HepG2 (cell line): ENCODE measurements around the gene RBM5. TPM values are rescaled to one million over a fixed set of nuclear protein-coding genes. Genes with fewer than 3 reads are reported as not detected.
A peak's percentile ranks its signal among the peaks of the same experiment; 100 is the strongest.

Source experiments
- ATAC-seq: fragments of 200-7000 bp; cut with Tn5 transposase; 3 replicates; pipeline ENCODE4 v1.9.1; 2020; ENCODE audit warnings: mild to moderate bottlenecking, moderate library complexity
- BruUV-seq: library from RNA; stranded (reverse); fragments of 400-500 nt; replicated peaks from 2 replicates; lab custom pipeline; 2021; lab: Mats Ljungman, UMichigan
- CTCF ChIA-PET: fragments of 300-600 bp; formaldehyde crosslinking; extraction: SDS; loops from one replicate; lab custom pipeline; 2021; ENCODE audit warnings: low total read pairs, inconsistent platforms, low intra/inter-chr PET ratio; lab: Yijun Ruan, JAX
- POLR2A ChIA-PET: fragments of 350-600 bp; sonication (Branson Sonifier 250); formaldehyde crosslinking; loops from one replicate; lab custom pipeline; 2020; ENCODE audit warnings: antibody characterized with exemption, inconsistent platforms; lab: Yijun Ruan, JAX
- DNase-seq: peaks from one replicate; pipeline ENCODE4 v3.0.0-alpha.2; 2015; ENCODE audit warnings: low spot score
- FAIRE-seq: peaks from 3 replicates; lab custom pipeline; 2011; peaks lifted over from hg19 to GRCh38; lab: Jason Lieb, UNC
- H2AFZ ChIP-seq: one replicate; pipeline ENCODE4 v1.6.1; 2011; ENCODE audit warnings: low read length, inconsistent platforms
- H3K27ac ChIP-seq: fragments of 300-600 bp; 3 replicates; pipeline ENCODE4 v1.8.0; 2011; ENCODE audit warnings: mixed run types, mild to moderate bottlenecking, mixed read lengths, low read length, inconsistent platforms; ENCODE audit not compliant: insufficient read depth; ENCODE audit errors: extremely low read length
- H3K27me3 ChIP-seq, 2 experiments: fragments of 200-600 bp in 1 of 2; 2 replicates in 1 of 2; 3 replicates in 1 of 2; pipeline versions ENCODE4 v1.6.0 to v1.8.0; 2011; ENCODE audit warnings: low read length in 2 of 2, mild to moderate bottlenecking in 2 of 2, moderate library complexity in 2 of 2, inconsistent platforms in 1 of 2; ENCODE audit not compliant: insufficient read depth in 2 of 2, control insufficient read depth in 1 of 2
- H3K36me3 ChIP-seq, 2 experiments: fragments of 200-600 bp in 1 of 2; replicated peaks in 1 of 2; 2 replicates in 1 of 2; 3 replicates in 1 of 2; pipeline versions ENCODE4 v1.5.1 to v1.8.0; 2011; ENCODE audit warnings: low read length in 2 of 2, inconsistent platforms in 1 of 2; ENCODE audit not compliant: insufficient read depth in 2 of 2, control insufficient read depth in 1 of 2
- H3K4me1 ChIP-seq: 2 replicates; pipeline ENCODE4 v1.5.1; 2012; ENCODE audit warnings: low read length, inconsistent platforms; ENCODE audit not compliant: insufficient read depth
- H3K4me2 ChIP-seq: 2 replicates; pipeline ENCODE4 v1.6.0; 2011; ENCODE audit warnings: low read depth, low read length, inconsistent platforms
- H3K4me3 ChIP-seq, 3 experiments: fragments of 200-600 bp in 1 of 3; sonication (generic), shearing (Covaris generic) in 1 of 3; replicated peaks in 1 of 3; 2 replicates each; pipeline ENCODE4 v1.5.1; 2011 to 2016; ENCODE audit warnings: low read length in 3 of 3, inconsistent platforms in 2 of 3, low read depth in 2 of 3, mild to moderate bottlenecking in 2 of 3, control low read depth in 1 of 3, mixed read lengths in 1 of 3; ENCODE audit not compliant: insufficient read depth in 1 of 3
- H3K79me2 ChIP-seq: one replicate; pipeline ENCODE4 v1.6.1; 2011; ENCODE audit warnings: low read length, inconsistent platforms; ENCODE audit not compliant: insufficient read depth
- H3K9ac ChIP-seq: 2 replicates; pipeline ENCODE4 v1.6.0; 2011; ENCODE audit warnings: mild to moderate bottlenecking, low read depth, low read length, inconsistent platforms; ENCODE audit not compliant: insufficient read depth
- H3K9me3 ChIP-seq: 2 replicates; pipeline ENCODE4 v1.5.1; 2012; ENCODE audit warnings: mild to moderate bottlenecking, low read length
- H4K20me1 ChIP-seq: 2 replicates; pipeline ENCODE4 v1.6.0; 2011; ENCODE audit warnings: inconsistent platforms, mild to moderate bottlenecking, low read length, moderate library complexity; ENCODE audit not compliant: insufficient read depth
- DR1 ChIP-seq: sonication (generic); formaldehyde crosslinking; IDR thresholded peaks from 2 replicates; pipeline ENCODE4 v1.8.0; 2021; ENCODE audit warnings: mild to moderate bottlenecking, missing genetic modification reagents, inconsistent platforms
- GATA4 ChIP-seq: sonication (generic); IDR thresholded peaks from 2 replicates; pipeline ENCODE4 v1.6.1; 2016; ENCODE audit warnings: antibody characterized with exemption, low read depth, borderline replicate concordance
- NAIF1 ChIP-seq: sonication (generic); formaldehyde crosslinking; IDR thresholded peaks from 2 replicates; pipeline ENCODE4 v1.5.0; 2020; ENCODE audit warnings: mild to moderate bottlenecking, missing genetic modification reagents, borderline replicate concordance
- NFYB ChIP-seq: sonication (generic); formaldehyde crosslinking; IDR thresholded peaks from 2 replicates; pipeline ENCODE4 v1.4.0; 2020; ENCODE audit warnings: missing genetic modification reagents
- PAWR ChIP-seq: sonication (generic); formaldehyde crosslinking; IDR thresholded peaks from 2 replicates; pipeline ENCODE4 v1.4.0; 2020; ENCODE audit warnings: missing genetic modification reagents, mild to moderate bottlenecking, borderline replicate concordance
- RARA ChIP-seq: IDR thresholded peaks from 2 replicates; pipeline ENCODE4 v1.6.1; 2016; ENCODE audit warnings: missing genetic modification reagents, missing compliant biosample characterization
- SALL2 ChIP-seq: sonication (generic); formaldehyde crosslinking; IDR thresholded peaks from 2 replicates; pipeline ENCODE4 v1.8.1; 2023; ENCODE audit warnings: mild to moderate bottlenecking, missing genetic modification reagents, inconsistent platforms
- SRSF4 ChIP-seq: fragments of 200-400 bp; formaldehyde crosslinking; IDR thresholded peaks from one replicate; pipeline ENCODE4 v1.6.1; 2018; ENCODE audit warnings: mild to moderate bottlenecking, low read depth, low read length, moderate library complexity; ENCODE audit not compliant: poor library complexity, severe bottlenecking
- THAP9 ChIP-seq: sonication (generic); formaldehyde crosslinking; IDR thresholded peaks from 2 replicates; pipeline ENCODE4; 2020; ENCODE audit warnings: missing genetic modification reagents, mild to moderate bottlenecking, borderline replicate concordance
- XRCC5 ChIP-seq: fragments of 200-400 bp; formaldehyde crosslinking; optimal IDR thresholded peaks from 2 replicates; pipeline ENCODE3; 2017; ENCODE audit warnings: mild to moderate bottlenecking, low read length
- ZMYM4 ChIP-seq: sonication (generic); formaldehyde crosslinking; IDR thresholded peaks from 2 replicates; pipeline ENCODE4 v1.8.1; 2023; ENCODE audit warnings: mild to moderate bottlenecking, missing genetic modification reagents
- WGBS: methylation state at CpG from one replicate; pipeline ENCODE4 v1.1.6; 2017; ENCODE audit warnings: low lambda C conversion rate; 5-methylcytosine and 5-hydroxymethylcytosine counted together
- in situ Hi-C: cut with HindIII; loops from 2 replicates; pipeline ENCODE4 v1.10.0; 2017; ENCODE audit warnings: low pct_unique_long_range_greater_than_20kb; ENCODE audit not compliant: extremely low pct_ligation_motif_present
- intact Hi-C: fragments of 100-400 bp; cut with micrococcal nuclease; formaldehyde crosslinking; loops from one replicate; pipeline ENCODE4 v1.10.0; 2022; ENCODE audit not compliant: unreplicated experiment
- polyA plus RNA-seq, 8 experiments: library from polyadenylated mRNA; depleted of rRNA in 3 of 8; stranded (reverse) in 7 of 8; unstranded in 1 of 8; fragments of >200 nt; fragmentation: Illumina TruSeq in 4 of 8; extraction: Trizol in 4 of 8; gene quantifications; 2 replicates each; pipeline versions ENCODE4 v1.2.1 to v1.2.3, GENCODE V29; 2011 to 2016; ENCODE audit warnings: low read depth in 4 of 8, missing spikeins in 1 of 8, mixed read lengths in 1 of 8; ENCODE audit not compliant: insufficient read depth in 1 of 8
- total RNA-seq, 5 experiments: library from RNA; depleted of rRNA; stranded (reverse); fragments of >200 nt; fragmentation: Illumina TruSeq; extraction: Trizol; gene quantifications; 2 replicates each; pipeline ENCODE4 v1.2.3, GENCODE V29; 2016; ENCODE audit warnings: low read depth in 1 of 5
- TF ChIP-seq, protein P1 (sequence below): fragments of 450-650 bp; IDR thresholded peaks from 2 replicates; pipeline ENCODE4 v1.6.1; 2017
- TF ChIP-seq, protein P2 (sequence below): sonication (generic); formaldehyde crosslinking; IDR thresholded peaks from 2 replicates; pipeline ENCODE4 v1.5.0; 2020; ENCODE audit warnings: mild to moderate bottlenecking, missing genetic modification reagents
- TF ChIP-seq, protein P3 (sequence below): sonication (generic); formaldehyde crosslinking; IDR thresholded peaks from 2 replicates; pipeline ENCODE4 v1.5.1; 2020; ENCODE audit warnings: missing genetic modification reagents, mild to moderate bottlenecking, borderline replicate concordance

The RBM5 gene
- total and polyA plus RNA-seq, 2 of the 13 experiments (the other 11 are each of a cell fraction or from before 2014, with no cell fraction given), result 106 to 204 TPM

- TF ChIP-seq, protein P1, sequence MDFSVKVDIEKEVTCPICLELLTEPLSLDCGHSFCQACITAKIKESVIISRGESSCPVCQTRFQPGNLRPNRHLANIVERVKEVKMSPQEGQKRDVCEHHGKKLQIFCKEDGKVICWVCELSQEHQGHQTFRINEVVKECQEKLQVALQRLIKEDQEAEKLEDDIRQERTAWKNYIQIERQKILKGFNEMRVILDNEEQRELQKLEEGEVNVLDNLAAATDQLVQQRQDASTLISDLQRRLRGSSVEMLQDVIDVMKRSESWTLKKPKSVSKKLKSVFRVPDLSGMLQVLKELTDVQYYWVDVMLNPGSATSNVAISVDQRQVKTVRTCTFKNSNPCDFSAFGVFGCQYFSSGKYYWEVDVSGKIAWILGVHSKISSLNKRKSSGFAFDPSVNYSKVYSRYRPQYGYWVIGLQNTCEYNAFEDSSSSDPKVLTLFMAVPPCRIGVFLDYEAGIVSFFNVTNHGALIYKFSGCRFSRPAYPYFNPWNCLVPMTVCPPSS, result no peak
- TF ChIP-seq DR1 (CRISPR knock-in tag), result no peak
- TF ChIP-seq, protein P2, sequence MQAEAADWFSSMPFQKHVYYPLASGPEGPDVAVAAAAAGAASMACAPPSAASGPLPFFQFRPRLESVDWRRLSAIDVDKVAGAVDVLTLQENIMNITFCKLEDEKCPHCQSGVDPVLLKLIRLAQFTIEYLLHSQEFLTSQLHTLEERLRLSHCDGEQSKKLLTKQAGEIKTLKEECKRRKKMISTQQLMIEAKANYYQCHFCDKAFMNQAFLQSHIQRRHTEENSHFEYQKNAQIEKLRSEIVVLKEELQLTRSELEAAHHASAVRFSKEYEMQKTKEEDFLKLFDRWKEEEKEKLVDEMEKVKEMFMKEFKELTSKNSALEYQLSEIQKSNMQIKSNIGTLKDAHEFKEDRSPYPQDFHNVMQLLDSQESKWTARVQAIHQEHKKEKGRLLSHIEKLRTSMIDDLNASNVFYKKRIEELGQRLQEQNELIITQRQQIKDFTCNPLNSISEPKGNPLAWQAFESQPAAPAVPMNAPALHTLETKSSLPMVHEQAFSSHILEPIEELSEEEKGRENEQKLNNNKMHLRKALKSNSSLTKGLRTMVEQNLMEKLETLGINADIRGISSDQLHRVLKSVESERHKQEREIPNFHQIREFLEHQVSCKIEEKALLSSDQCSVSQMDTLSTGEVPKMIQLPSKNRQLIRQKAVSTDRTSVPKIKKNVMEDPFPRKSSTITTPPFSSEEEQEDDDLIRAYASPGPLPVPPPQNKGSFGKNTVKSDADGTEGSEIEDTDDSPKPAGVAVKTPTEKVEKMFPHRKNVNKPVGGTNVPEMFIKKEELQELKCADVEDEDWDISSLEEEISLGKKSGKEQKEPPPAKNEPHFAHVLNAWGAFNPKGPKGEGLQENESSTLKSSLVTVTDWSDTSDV (CRISPR knock-in tag), result 0 out of 2 replicates have a peak, but pooled peaks have one; percentile 24
- TF ChIP-seq SALL2 (CRISPR knock-in tag), result no peak
- TF ChIP-seq RARA (CRISPR knock-in tag), result no peak
- no peak for TF ChIP-seq PAWR (CRISPR knock-in tag)
- TF ChIP-seq SRSF4, result no peak
Measured at GRCh38 chr3:50155491-50155878, 66.8 kb downstream of the RBM5 start (continued).

GRCh38 chr3:50155891-50156290 lies 67.2 kb downstream of the RBM5 start:
- FAIRE-seq, result no peak
- Histone ChIP-seq H3K4me1 (peaks cover 65% of the 10 kb centered on the region), H2AFZ (no peak overlapping the region), H3K9ac (peak overlapping the region; percentile 71), H3K9me3 (no peaks in the 10 kb centered on the region), H3K36me3 (peaks cover 0 to 11% of the 10 kb centered on the region in 2 experiments; a peak in 1 of 5 replicates), H3K27ac (no peak overlapping the region), H3K4me3 (peak overlapping the region; percentile 67 to 84 (median 81)), H3K27me3 (peaks cover 0 to 15% of the 10 kb centered on the region in 2 experiments; a peak in 2 of 5 replicates), H3K4me2 (peak overlapping the region; percentile 91), H4K20me1 (no peaks in the 10 kb centered on the region), H3K79me2 (peaks cover 7% of the 10 kb centered on the region)
- in situ Hi-C loops (no loop called here), intact Hi-C loops (loop anchor here (1.0 kb wide), 1 partner anchor 33 kb away; no protein-coding TSS in a partner anchor)
- ChIA-PET POLR2A (interaction anchor here (1.1 to 3.7 kb wide), 6 partner anchors 10 to 39 kb away, joined by 3 to 23 read pairs (median 6); no protein-coding TSS in a partner anchor), CTCF (interaction anchor here (3.0 kb wide), 1 partner anchor 33 kb away, joined by 22 read pairs; no protein-coding TSS in a partner anchor)
- no peak for DNase-seq
- no peak for ATAC-seq
- BruUV-seq, result no TSS peak
- WGBS, result 3% methylated on average over 7 of the region's 13 CpGs
- TF ChIP-seq GATA4 (no peak), ZMYM4 (CRISPR knock-in tag) (no peak), NAIF1 (no peak), THAP9 (peak; percentile 18; the same call in 1 of the 2 replicates), XRCC5 (no peak), NFYB (CRISPR knock-in tag) (no peak)
- TF ChIP-seq, protein P3, sequence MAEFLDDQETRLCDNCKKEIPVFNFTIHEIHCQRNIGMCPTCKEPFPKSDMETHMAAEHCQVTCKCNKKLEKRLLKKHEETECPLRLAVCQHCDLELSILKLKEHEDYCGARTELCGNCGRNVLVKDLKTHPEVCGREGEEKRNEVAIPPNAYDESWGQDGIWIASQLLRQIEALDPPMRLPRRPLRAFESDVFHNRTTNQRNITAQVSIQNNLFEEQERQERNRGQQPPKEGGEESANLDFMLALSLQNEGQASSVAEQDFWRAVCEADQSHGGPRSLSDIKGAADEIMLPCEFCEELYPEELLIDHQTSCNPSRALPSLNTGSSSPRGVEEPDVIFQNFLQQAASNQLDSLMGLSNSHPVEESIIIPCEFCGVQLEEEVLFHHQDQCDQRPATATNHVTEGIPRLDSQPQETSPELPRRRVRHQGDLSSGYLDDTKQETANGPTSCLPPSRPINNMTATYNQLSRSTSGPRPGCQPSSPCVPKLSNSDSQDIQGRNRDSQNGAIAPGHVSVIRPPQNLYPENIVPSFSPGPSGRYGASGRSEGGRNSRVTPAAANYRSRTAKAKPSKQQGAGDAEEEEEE (CRISPR knock-in tag), result no peak
